ENCODE results near the gene BCL2L12. TPM values are rescaled to one million over a fixed set of nuclear protein-coding genes. Genes with fewer than 3 reads are reported as not detected.

BCL2L12 gene
- total and polyA plus RNA-seq, 2 of the 13 experiments (the other 11 are each of a cell fraction or from before 2014, with no cell fraction given) = 26.8 to 40.8 TPM

DNA sequence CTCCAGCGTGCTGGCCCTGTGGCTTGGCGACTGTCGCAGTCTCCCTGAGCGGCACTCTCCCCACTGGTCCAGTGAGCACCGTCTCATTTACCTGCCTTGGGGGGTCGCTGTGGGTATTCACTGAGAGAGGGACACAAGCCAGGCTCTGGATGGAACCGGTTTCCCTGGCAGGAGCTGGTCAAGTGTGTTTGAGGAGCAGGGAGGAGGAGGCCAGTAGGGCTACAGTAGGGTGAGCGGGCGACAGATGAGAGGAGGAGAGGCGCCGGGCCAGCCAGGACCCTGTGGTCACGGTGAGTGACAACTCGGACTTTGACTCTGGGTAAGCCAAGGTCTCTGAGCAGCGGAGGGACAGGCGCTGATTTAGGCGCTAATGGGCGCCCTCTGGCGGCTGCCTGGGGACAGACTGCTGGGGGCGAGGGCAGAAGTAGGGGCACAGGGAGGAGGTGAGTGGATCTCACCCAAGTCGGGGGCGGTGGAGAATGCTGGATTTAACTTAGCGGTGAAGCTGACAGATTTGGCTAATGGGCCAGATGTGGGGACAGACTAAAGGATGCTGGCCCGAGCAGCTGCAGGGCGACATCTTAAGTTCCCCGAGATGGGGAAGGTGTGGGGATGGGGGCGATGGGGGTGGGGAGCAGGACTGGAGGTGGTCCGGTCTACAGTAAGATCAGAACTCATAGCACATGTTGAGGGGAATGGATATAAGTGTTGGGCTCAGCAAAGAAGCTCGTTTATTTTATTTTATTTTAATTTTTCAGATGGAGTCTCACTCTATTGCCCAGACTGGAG lies 6.6 kb downstream of the BCL2L12 start (continued):
- TF ChIP-seq NKX3-1 (CRISPR knock-in tag; IDR thresholded peaks at IDR 0.05) (no peak), ZMYM2 (CRISPR knock-in tag; IDR thresholded peaks at IDR 0.05) (no peak), ZNF343 (CRISPR knock-in tag; IDR thresholded peaks at IDR 0.05) (no peak), CENPT (CRISPR knock-in tag; IDR thresholded peaks at IDR 0.05; ENCODE audit: low read depth) (no peak), ZKSCAN1 (IDR thresholded peaks at IDR 0.05; ENCODE audit: low read length) (peak; percentile 90), FOXO1 (CRISPR knock-in tag; IDR thresholded peaks at IDR 0.05) (no peak), ZNF766 (CRISPR knock-in tag; IDR thresholded peaks at IDR 0.05; ENCODE audit: borderline replicate concordance) (no peak), LCORL (IDR thresholded peaks at IDR 0.05) (no peak), LCORL (CRISPR knock-in tag; IDR thresholded peaks at IDR 0.05) (peak; percentile 75), REXO4 (CRISPR knock-in tag; IDR thresholded peaks at IDR 0.05; ENCODE audit: borderline replicate concordance) (no peak), ZNF143 (CRISPR knock-in tag; IDR thresholded peaks at IDR 0.05) (peak; percentile 62; the same call in 1 of the 2 replicates), ZNF18 (CRISPR knock-in tag; IDR thresholded peaks at IDR 0.05; ENCODE audit: insufficient replicate concordance) (no peak), BHLHE40 (IDR thresholded peaks at IDR 0.05; ENCODE audit: low read length) (peak; percentile 39; the same call in 1 of the 2 replicates), BCL6 (CRISPR knock-in tag; IDR thresholded peaks at IDR 0.05) (0 out of 2 replicates have a peak, but pooled peaks have one; percentile 15), AGO1 (IDR thresholded peaks at IDR 0.05; ENCODE audit: low read depth, low read length, poor library complexity, severe bottlenecking) (peak; percentile 66), CEBPG (CRISPR knock-in tag; IDR thresholded peaks at IDR 0.05) (no peak), CBX5 (CRISPR knock-in tag; IDR thresholded peaks at IDR 0.05; ENCODE audit: borderline replicate concordance) (no peak; the same call in 1 of the 2 replicates), GLI4 (CRISPR knock-in tag; IDR thresholded peaks at IDR 0.05; ENCODE audit: borderline replicate concordance) (no peak), RORA (CRISPR knock-in tag; IDR thresholded peaks at IDR 0.05) (no peak), PHF21A (CRISPR knock-in tag; IDR thresholded peaks at IDR 0.05) (peak; percentile 46; the same call in 1 of the 2 replicates), PHF5A (CRISPR knock-in tag; IDR thresholded peaks at IDR 0.05; ENCODE audit: low read depth, unreplicated experiment) (no peak)
- TF ChIP-seq, protein P1, sequence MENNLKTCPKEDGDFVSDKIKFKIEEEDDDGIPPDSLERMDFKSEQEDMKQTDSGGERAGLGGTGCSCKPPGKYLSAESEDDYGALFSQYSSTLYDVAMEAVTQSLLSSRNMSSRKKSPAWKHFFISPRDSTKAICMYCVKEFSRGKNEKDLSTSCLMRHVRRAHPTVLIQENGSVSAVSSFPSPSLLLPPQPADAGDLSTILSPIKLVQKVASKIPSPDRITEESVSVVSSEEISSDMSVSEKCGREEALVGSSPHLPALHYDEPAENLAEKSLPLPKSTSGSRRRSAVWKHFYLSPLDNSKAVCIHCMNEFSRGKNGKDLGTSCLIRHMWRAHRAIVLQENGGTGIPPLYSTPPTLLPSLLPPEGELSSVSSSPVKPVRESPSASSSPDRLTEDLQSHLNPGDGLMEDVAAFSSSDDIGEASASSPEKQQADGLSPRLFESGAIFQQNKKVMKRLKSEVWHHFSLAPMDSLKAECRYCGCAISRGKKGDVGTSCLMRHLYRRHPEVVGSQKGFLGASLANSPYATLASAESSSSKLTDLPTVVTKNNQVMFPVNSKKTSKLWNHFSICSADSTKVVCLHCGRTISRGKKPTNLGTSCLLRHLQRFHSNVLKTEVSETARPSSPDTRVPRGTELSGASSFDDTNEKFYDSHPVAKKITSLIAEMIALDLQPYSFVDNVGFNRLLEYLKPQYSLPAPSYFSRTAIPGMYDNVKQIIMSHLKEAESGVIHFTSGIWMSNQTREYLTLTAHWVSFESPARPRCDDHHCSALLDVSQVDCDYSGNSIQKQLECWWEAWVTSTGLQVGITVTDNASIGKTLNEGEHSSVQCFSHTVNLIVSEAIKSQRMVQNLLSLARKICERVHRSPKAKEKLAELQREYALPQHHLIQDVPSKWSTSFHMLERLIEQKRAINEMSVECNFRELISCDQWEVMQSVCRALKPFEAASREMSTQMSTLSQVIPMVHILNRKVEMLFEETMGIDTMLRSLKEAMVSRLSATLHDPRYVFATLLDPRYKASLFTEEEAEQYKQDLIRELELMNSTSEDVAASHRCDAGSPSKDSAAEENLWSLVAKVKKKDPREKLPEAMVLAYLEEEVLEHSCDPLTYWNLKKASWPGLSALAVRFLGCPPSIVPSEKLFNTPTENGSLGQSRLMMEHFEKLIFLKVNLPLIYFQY (CRISPR knock-in tag; IDR thresholded peaks at IDR 0.05; ENCODE audit: borderline replicate concordance) = peak; percentile 79; the same call in 1 of the 2 replicates
- TF ChIP-seq, protein P2, sequence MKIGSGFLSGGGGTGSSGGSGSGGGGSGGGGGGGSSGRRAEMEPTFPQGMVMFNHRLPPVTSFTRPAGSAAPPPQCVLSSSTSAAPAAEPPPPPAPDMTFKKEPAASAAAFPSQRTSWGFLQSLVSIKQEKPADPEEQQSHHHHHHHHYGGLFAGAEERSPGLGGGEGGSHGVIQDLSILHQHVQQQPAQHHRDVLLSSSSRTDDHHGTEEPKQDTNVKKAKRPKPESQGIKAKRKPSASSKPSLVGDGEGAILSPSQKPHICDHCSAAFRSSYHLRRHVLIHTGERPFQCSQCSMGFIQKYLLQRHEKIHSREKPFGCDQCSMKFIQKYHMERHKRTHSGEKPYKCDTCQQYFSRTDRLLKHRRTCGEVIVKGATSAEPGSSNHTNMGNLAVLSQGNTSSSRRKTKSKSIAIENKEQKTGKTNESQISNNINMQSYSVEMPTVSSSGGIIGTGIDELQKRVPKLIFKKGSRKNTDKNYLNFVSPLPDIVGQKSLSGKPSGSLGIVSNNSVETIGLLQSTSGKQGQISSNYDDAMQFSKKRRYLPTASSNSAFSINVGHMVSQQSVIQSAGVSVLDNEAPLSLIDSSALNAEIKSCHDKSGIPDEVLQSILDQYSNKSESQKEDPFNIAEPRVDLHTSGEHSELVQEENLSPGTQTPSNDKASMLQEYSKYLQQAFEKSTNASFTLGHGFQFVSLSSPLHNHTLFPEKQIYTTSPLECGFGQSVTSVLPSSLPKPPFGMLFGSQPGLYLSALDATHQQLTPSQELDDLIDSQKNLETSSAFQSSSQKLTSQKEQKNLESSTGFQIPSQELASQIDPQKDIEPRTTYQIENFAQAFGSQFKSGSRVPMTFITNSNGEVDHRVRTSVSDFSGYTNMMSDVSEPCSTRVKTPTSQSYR (CRISPR knock-in tag; IDR thresholded peaks at IDR 0.05; ENCODE audit: borderline replicate concordance) = no peak; the same call in 1 of the 2 replicates

All from HepG2 (cell line).